A673 (cell line): ENCODE results near the gene SLFN5. TPM values are rescaled to one million over a fixed set of nuclear protein-coding genes. Genes with fewer than 3 reads are reported as not detected.

Source experiments
- BruUV-seq: library from RNA; stranded (reverse); fragments of 400-500 nt; replicated peaks from 2 replicates; lab custom pipeline; 2021; lab: Mats Ljungman, UMichigan
- CTCF ChIA-PET: fragments of 300-600 bp; sonication (Branson Sonifier 250); formaldehyde crosslinking; loops from one replicate; lab custom pipeline; 2022; ENCODE audit warnings: antibody characterized with exemption; lab: Charles Lee
- POLR2A ChIA-PET: fragments of 300-600 bp; sonication (Branson Sonifier 250); formaldehyde crosslinking; loops from one replicate; lab custom pipeline; 2022; ENCODE audit warnings: antibody characterized with exemption; ENCODE audit not compliant: low non-redundant PET; lab: Charles Lee
- DNase-seq: peaks from one replicate; pipeline ENCODE4 v3.0.0-alpha.2; 2015; ENCODE audit warnings: low spot score
- H3K27ac ChIP-seq: fragments of 200-600 bp; sonication (generic); 2 replicates; pipeline ENCODE4 v1.5.1; 2016; ENCODE audit warnings: mixed run types, low read depth, mild to moderate bottlenecking, mixed read lengths, antibody characterized with exemption, low read length; ENCODE audit not compliant: poor library complexity, severe bottlenecking
- H3K27me3 ChIP-seq: fragments of 200-600 bp; sonication (generic); replicated peaks from 2 replicates; pipeline ENCODE4 v1.6.1; 2017; ENCODE audit warnings: mixed run types, low read depth, mild to moderate bottlenecking, mixed read lengths, antibody characterized with exemption, low read length; ENCODE audit not compliant: insufficient read depth, poor library complexity
- H3K36me3 ChIP-seq: fragments of 200-600 bp; sonication (generic); 2 replicates; pipeline ENCODE4 v1.6.1; 2016; ENCODE audit warnings: mixed run types, mild to moderate bottlenecking, mixed read lengths, antibody characterized with exemption, low read length; ENCODE audit not compliant: insufficient read depth, poor library complexity, severe bottlenecking
- H3K4me1 ChIP-seq: fragments of 200-600 bp; sonication (generic); 2 replicates; pipeline ENCODE4 v1.6.1; 2017; ENCODE audit warnings: mixed run types, mild to moderate bottlenecking, mixed read lengths, antibody characterized with exemption, low read length; ENCODE audit not compliant: insufficient read depth, poor library complexity, severe bottlenecking
- H3K4me3 ChIP-seq: fragments of 200-600 bp; sonication (generic); 2 replicates; pipeline ENCODE4 v1.5.1; 2016; ENCODE audit warnings: low read depth, mixed run types, mild to moderate bottlenecking, mixed read lengths, low read length; ENCODE audit not compliant: poor library complexity, severe bottlenecking
- H3K9me3 ChIP-seq: fragments of 200-600 bp; sonication (generic); 2 replicates; pipeline ENCODE4 v1.6.1; 2016; ENCODE audit warnings: mixed run types, low read depth, mild to moderate bottlenecking, mixed read lengths, antibody characterized with exemption, low read length; ENCODE audit not compliant: poor library complexity, severe bottlenecking
- EZH2 ChIP-seq: fragments of 200-600 bp; sonication (generic); IDR thresholded peaks from 2 replicates; pipeline ENCODE4 v1.6.1; 2017; ENCODE audit warnings: borderline replicate concordance, low read depth, mild to moderate bottlenecking, mixed read lengths, antibody characterized with exemption, low read length; ENCODE audit not compliant: poor library complexity, severe bottlenecking
- intact Hi-C: fragments of 100-400 bp; cut with micrococcal nuclease; formaldehyde crosslinking; loops from one replicate; pipeline ENCODE4 v1.10.0; 2022; ENCODE audit not compliant: unreplicated experiment
- total RNA-seq: library from RNA; stranded (reverse); gene quantifications from 2 replicates; pipeline ENCODE4 v1.2.3, GENCODE V29; 2021
- TF ChIP-seq, protein P1 (sequence below): fragments of 300-800, 200-600 bp; sonication (generic); conservative IDR thresholded peaks from 2 replicates; pipeline ENCODE4 v1.5.1; 2017; ENCODE audit warnings: low read depth, mild to moderate bottlenecking, antibody characterized with exemption, low read length, moderate library complexity, mixed read lengths

The SLFN5 gene
- total RNA-seq, 1 experiment from 2014 or later, result 5.2 TPM

DNA sequence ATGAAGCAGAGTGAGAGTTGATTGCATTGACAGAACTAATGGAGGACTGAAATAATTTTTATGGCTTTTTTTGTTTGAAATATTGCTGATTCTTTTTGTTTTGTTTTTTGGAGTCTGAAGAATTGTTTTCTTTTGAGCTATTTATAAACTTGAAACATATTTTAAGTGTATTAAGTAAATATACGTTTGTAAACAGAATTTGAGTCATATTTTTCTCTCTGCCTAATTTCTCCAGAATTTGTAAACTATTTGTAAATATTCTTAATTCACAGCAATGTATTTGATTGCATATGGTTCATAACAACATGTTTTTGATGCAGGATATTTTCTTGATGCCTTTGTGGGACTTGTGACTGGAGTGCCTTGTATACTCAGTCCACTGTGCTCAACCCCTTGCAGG lies 79.9 kb downstream of the SLFN5 start:
- POLR2A ChIA-PET, result no interaction called here
- Histone ChIP-seq H3K36me3 (no peaks in the 10 kb centered on the region), H3K9me3 (no peaks in the 10 kb centered on the region), H3K27me3 (no peaks in the 10 kb centered on the region), H3K4me1 (no peaks in the 10 kb centered on the region), H3K4me3 (no peak overlapping the region), H3K27ac (no peak overlapping the region)
- no TSS peak for BruUV-seq
- no peak for DNase-seq
- CTCF ChIA-PET, result no interaction called here
- intact Hi-C loops, result no loop called here
- TF ChIP-seq EZH2, result no peak
- TF ChIP-seq, protein P1, sequence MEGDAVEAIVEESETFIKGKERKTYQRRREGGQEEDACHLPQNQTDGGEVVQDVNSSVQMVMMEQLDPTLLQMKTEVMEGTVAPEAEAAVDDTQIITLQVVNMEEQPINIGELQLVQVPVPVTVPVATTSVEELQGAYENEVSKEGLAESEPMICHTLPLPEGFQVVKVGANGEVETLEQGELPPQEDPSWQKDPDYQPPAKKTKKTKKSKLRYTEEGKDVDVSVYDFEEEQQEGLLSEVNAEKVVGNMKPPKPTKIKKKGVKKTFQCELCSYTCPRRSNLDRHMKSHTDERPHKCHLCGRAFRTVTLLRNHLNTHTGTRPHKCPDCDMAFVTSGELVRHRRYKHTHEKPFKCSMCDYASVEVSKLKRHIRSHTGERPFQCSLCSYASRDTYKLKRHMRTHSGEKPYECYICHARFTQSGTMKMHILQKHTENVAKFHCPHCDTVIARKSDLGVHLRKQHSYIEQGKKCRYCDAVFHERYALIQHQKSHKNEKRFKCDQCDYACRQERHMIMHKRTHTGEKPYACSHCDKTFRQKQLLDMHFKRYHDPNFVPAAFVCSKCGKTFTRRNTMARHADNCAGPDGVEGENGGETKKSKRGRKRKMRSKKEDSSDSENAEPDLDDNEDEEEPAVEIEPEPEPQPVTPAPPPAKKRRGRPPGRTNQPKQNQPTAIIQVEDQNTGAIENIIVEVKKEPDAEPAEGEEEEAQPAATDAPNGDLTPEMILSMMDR, result no peak

Other genes starting within 250 kb of the SLFN5 start
- gene RFFL, start 179.4 kb upstream of the SLFN5 start, total RNA-seq, result 9.7 and 10.5 TPM in 2 replicates
- gene RAD51D, start 123.2 kb upstream of the SLFN5 start, total RNA-seq, result 10.2 and 12.1 TPM in 2 replicates
- not detected in 2 replicates for gene FNDC8, start 121.5 kb upstream of the SLFN5 start, total RNA-seq
- gene NLE1, start 100.8 kb upstream of the SLFN5 start, total RNA-seq, result 18.1 and 23.3 TPM in 2 replicates
- gene UNC45B, start 95.3 kb upstream of the SLFN5 start, total RNA-seq, result not detected in 2 replicates
- not detected in 2 replicates for gene SLC35G3, start 48.7 kb upstream of the SLFN5 start, total RNA-seq
- gene SLFN11, start 130.5 kb downstream of the SLFN5 start, total RNA-seq, result 132 and 141 TPM in 2 replicates
- 8.1 and 13.2 TPM in 2 replicates for gene SLFN12, start 189.4 kb downstream of the SLFN5 start, total RNA-seq
- gene SLFN13, start 205.7 kb downstream of the SLFN5 start, total RNA-seq, result 31.6 and 34.0 TPM in 2 replicates